Liver (tissue), 9 donors: ENCODE results near the gene MSLN. TPM values are rescaled to one million over a fixed set of nuclear protein-coding genes. Genes with fewer than 3 reads are reported as not detected.

Experiments
- DNase-seq: peaks from one replicate; pipeline ENCODE4 v3.0.0-alpha.2; 2017; ENCODE audit warnings: low spot score
- H3K27ac ChIP-seq, 2 donors: one replicate each; pipeline ENCODE4 v1.7.0; 2013; ENCODE audit warnings: inconsistent platforms in 2 of 2, low read length in 2 of 2, control low read depth in 1 of 2, low read depth in 1 of 2, mild to moderate bottlenecking in 1 of 2
- H3K27me3 ChIP-seq, 4 donors: one replicate each; pipeline versions ENCODE4 v1.6.1 to v1.7.0; 2013; ENCODE audit warnings: low read length in 3 of 4, inconsistent platforms in 1 of 4, mild to moderate bottlenecking in 1 of 4, moderate library complexity in 1 of 4; ENCODE audit not compliant: control insufficient read depth in 4 of 4, insufficient read depth in 4 of 4
- H3K36me3 ChIP-seq, 4 donors: one replicate each; pipeline versions ENCODE4 v1.6.1 to v1.7.0; 2013; ENCODE audit warnings: low read length in 3 of 4, mild to moderate bottlenecking in 3 of 4, low read depth in 1 of 4, moderate library complexity in 1 of 4; ENCODE audit not compliant: control insufficient read depth in 4 of 4, insufficient read depth in 3 of 4
- H3K4me1 ChIP-seq, 4 donors: one replicate each; pipeline versions ENCODE4 v1.6.1 to v1.7.0; 2013; ENCODE audit warnings: low read length in 3 of 4, mild to moderate bottlenecking in 3 of 4, moderate library complexity in 1 of 4; ENCODE audit not compliant: control insufficient read depth in 4 of 4, insufficient read depth in 4 of 4
- H3K4me3 ChIP-seq, 3 donors: one replicate each; pipeline versions ENCODE4 v1.6.1 to v1.7.0; 2013; ENCODE audit warnings: low read length in 3 of 3, control low read depth in 1 of 3, low read depth in 1 of 3, mild to moderate bottlenecking in 1 of 3
- H3K9ac ChIP-seq, 2 donors: one replicate each; pipeline ENCODE4 v1.7.0; 2013; ENCODE audit warnings: low read length in 2 of 2, mild to moderate bottlenecking in 2 of 2, moderate library complexity in 2 of 2, control low read depth in 1 of 2, low read depth in 1 of 2
- H3K9me3 ChIP-seq, 4 donors: one replicate each; pipeline versions ENCODE4 v1.6.1 to v1.7.0; 2013; ENCODE audit warnings: low read length in 3 of 4; ENCODE audit not compliant: control insufficient read depth in 4 of 4
- ATF3 ChIP-seq: IDR thresholded peaks from 2 replicates; pipeline ENCODE4 v1.6.1; 2016; ENCODE audit warnings: antibody characterized with exemption
- CTCF ChIP-seq: fragments of 150-350 bp; IDR thresholded peaks from 2 replicates; pipeline ENCODE4 v1.5.1; 2017; ENCODE audit warnings: improper control_type of control experiment, low read depth, low read length; ENCODE audit not compliant: missing input control
- EGR1 ChIP-seq, 2 donors: IDR thresholded peaks; 2 replicates each; pipeline ENCODE4 v1.6.1; 2016 to 2018; ENCODE audit warnings: antibody characterized with exemption in 2 of 2, low read depth in 2 of 2
- FOXA1 ChIP-seq: IDR thresholded peaks from 2 replicates; pipeline ENCODE4 v1.6.1; 2016; ENCODE audit warnings: antibody characterized with exemption
- FOXA2 ChIP-seq: IDR thresholded peaks from 2 replicates; pipeline ENCODE4 v1.6.1; 2016; ENCODE audit warnings: antibody characterized with exemption
- HNF4A ChIP-seq, 2 donors: conservative IDR thresholded peaks; 2 replicates each; pipeline ENCODE4 v1.6.1; 2016; ENCODE audit warnings: antibody characterized with exemption in 2 of 2, mild to moderate bottlenecking in 2 of 2
- JUND ChIP-seq, 2 donors: IDR thresholded peaks; 2 replicates each; pipeline ENCODE4 v1.6.1; 2016; ENCODE audit warnings: antibody characterized with exemption in 2 of 2
- MAX ChIP-seq: IDR thresholded peaks from 2 replicates; pipeline ENCODE4 v1.6.1; 2016; ENCODE audit warnings: antibody characterized with exemption
- NR2F2 ChIP-seq: IDR thresholded peaks from 2 replicates; pipeline ENCODE4 v1.6.1; 2016; ENCODE audit warnings: antibody characterized with exemption
- RAD21 ChIP-seq, 2 donors: IDR thresholded peaks; 2 replicates each; pipeline ENCODE4 v1.6.1; 2016; ENCODE audit warnings: antibody characterized with exemption in 2 of 2, mild to moderate bottlenecking in 2 of 2
- SP1 ChIP-seq: IDR thresholded peaks from 2 replicates; pipeline ENCODE4 v1.6.1; 2018; ENCODE audit warnings: antibody characterized with exemption, mild to moderate bottlenecking
- TAF1 ChIP-seq: conservative IDR thresholded peaks from 2 replicates; pipeline ENCODE4 v1.6.1; 2016; ENCODE audit warnings: antibody characterized with exemption, mild to moderate bottlenecking
- ZBTB33 ChIP-seq: IDR thresholded peaks from 2 replicates; pipeline ENCODE4 v1.6.1; 2016; ENCODE audit warnings: antibody characterized with exemption
- WGBS: extraction: QIAGEN DNeasy Blood & Tissue Kit; methylation state at CpG from one replicate; pipeline ENCODE4 v1.1.7; 2013; 5-methylcytosine and 5-hydroxymethylcytosine counted together
- polyA plus RNA-seq, 2 donors: library from polyadenylated mRNA; stranded (reverse) in 1 of 2; unstranded in 1 of 2; fragments of 200-250 nt in 1 of 2; fragments of >200 nt in 1 of 2; fragmentation: Nextera tagmentation in 1 of 2; extraction: Ambion mirVana in 1 of 2; gene quantifications; one replicate each; pipeline versions ENCODE4 v1.2.1 to v1.2.3, GENCODE V29; 2013 to 2015
- total RNA-seq, 2 donors: library from RNA; depleted of rRNA; stranded (reverse); fragments of >200 nt; gene quantifications; one replicate each; pipeline ENCODE4 v1.2.3, GENCODE V29; 2014
- donor health status: healthy.
- donor health status: healthy.
- donor health status: healthy.
- donor health status: healthy.
- donor health status: healthy.

Gene MSLN
- total and polyA plus RNA-seq, 4 donors = 0.03 to 0.65 (median 0.08) TPM; not detected in 1

- H3K4me3 ChIP-seq = no peak overlapping the region
- H3K36me3 ChIP-seq = peaks cover 0 to 3% (median 0%) of the 10 kb centered on the region in 4 donors
- no peak for TF ChIP-seq NR2F2
- TF ChIP-seq ATF3 = no peak
- no peak for TF ChIP-seq RAD21 (IDR thresholded peaks at IDR 0.05)
- no peak for TF ChIP-seq TAF1
- TF ChIP-seq CTCF = no peak
- no peak for TF ChIP-seq HNF4A (conservative IDR thresholded peaks at IDR 0.05)
- no peak for TF ChIP-seq FOXA2
- TF ChIP-seq FOXA1 = no peak
- TF ChIP-seq JUND (IDR thresholded peaks at IDR 0.05) = no peak
- TF ChIP-seq ZBTB33 = no peak
- no peak for TF ChIP-seq EGR1 (IDR thresholded peaks at IDR 0.05; ENCODE audit: low read depth in 2 of 2)
- H3K27ac ChIP-seq = no peak overlapping the region
- 62% methylated on average over 19 of the region's 19 CpGs for WGBS
- H3K4me1 ChIP-seq = no peaks in the 10 kb centered on the region
- DNase-seq = no peak
- H3K9me3 ChIP-seq = no peaks in the 10 kb centered on the region
- no peak overlapping the region for H3K9ac ChIP-seq
- H3K27me3 ChIP-seq = peaks cover 0 to 4% (median 0%) of the 10 kb centered on the region in 4 donors
These were observed 20.9 kb downstream of the MSLN start for GRCh38 chr16:781346-782010.

- Histone ChIP-seq H3K36me3 (peaks cover 0 to 3% (median 0%) of the 10 kb centered on the region in 4 donors), H3K27ac (no peak overlapping the region), H3K9me3 (no peaks in the 10 kb centered on the region), H3K27me3 (peaks cover 0 to 4% (median 0%) of the 10 kb centered on the region in 4 donors), H3K4me3 (no peak overlapping the region), H3K4me1 (peaks cover 0 to 4% (median 3%) of the 10 kb centered on the region in 4 donors), H3K9ac (no peak overlapping the region)
- TF ChIP-seq SP1 (no peak), ZBTB33 (no peak), RAD21 (IDR thresholded peaks at IDR 0.05) (no peak), CTCF (no peak), TAF1 (no peak), MAX (no peak)
- 58% methylated on average over 6 of the region's 6 CpGs for WGBS
- no peak for DNase-seq
These were observed 21.7 kb downstream of the MSLN start for GRCh38 chr16:782258-782657.
